ENCODE results near the gene MS4A10. TPM values are rescaled to one million over a fixed set of nuclear protein-coding genes. Genes with fewer than 3 reads are reported as not detected.

Gene MS4A10
- total and polyA plus RNA-seq, 9 of the 15 experiments (the other 6 are each of a cell fraction or from before 2014, with no cell fraction given) = not detected

DNA sequence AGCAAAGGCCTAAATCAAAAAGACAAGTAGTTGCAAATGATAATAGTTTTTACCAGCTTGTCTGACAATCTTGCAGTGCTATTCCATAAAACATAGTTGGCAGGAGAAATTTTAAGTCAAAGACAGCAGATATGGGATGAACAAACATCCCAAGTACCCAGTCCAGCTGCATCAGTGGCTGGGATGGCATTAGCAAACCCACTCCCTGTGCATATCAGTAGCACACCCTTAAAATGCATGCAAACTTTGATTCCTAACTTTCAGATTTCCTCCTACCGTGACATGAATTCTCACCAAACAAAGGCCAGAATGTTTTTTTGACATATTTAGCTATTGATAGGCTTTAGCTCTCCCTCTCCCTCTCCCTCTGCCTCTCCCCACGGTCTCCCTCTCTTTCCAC lies 29.0 kb downstream of the MS4A10 start:
- Histone ChIP-seq H3K79me2 (ENCODE audit: control insufficient read depth, insufficient read depth, low read length) (no peaks in the 10 kb centered on the region), H2AFZ (ENCODE audit: low read depth, low read length) (no peak overlapping the region), H3K9me1 (ENCODE audit: control insufficient read depth, insufficient read depth, low read length) (no peaks in the 10 kb centered on the region), H3K4me3 (no peak overlapping the region), H3K27ac (ENCODE audit: extremely low read depth, low read depth, low read length) (no peak overlapping the region), H4K20me1 (replicated peaks; ENCODE audit: control insufficient read depth, insufficient read depth, low read length) (peaks cover 5% of the 10 kb centered on the region; the same call in 1 of the 2 replicates), H3K4me2 (ENCODE audit: insufficient read depth, low read length) (no peak overlapping the region), H3K4me1 (replicated peaks in 1 of 2; ENCODE audit: control insufficient read depth in 2 of 2, insufficient read depth in 2 of 2, low read length in 2 of 2) (no peaks in the 10 kb centered on the region), H3K9me3 (replicated peaks; ENCODE audit: control insufficient read depth, insufficient read depth, low read depth, low read length) (no peaks in the 10 kb centered on the region; the same call in 1 of the 2 replicates), H3K36me3 (ENCODE audit: control insufficient read depth, insufficient read depth, low read length) (no peaks in the 10 kb centered on the region), H3K9ac (ENCODE audit: insufficient read depth in 1 of 2, low read depth in 2 of 2, low read length in 2 of 2) (no peak overlapping the region), H3K27me3 (ENCODE audit: control insufficient read depth in 2 of 2, insufficient read depth in 2 of 2, low read length in 2 of 2) (peaks cover 27 to 48% of the 10 kb centered on the region in 2 experiments; a peak in 4 of 5 replicates)
- no peak for ATAC-seq
- intact Hi-C loops (cut with micrococcal nuclease) (no loop called here), in situ Hi-C loops (cut with MboI) (no loop called here)
- peak; percentile 73 for FAIRE-seq
- WGBS (ENCODE audit: insufficient coverage, low coverage, missing lambda C conversion rate) = 8% methylated on average over 2 of the region's 2 CpGs
- ChIA-PET CTCF (ENCODE audit: low intra/inter-chr PET ratio) (no interaction called here), POLR2A (no interaction called here)
- no peak for DNase-seq (ENCODE audit: extremely low read depth in 1 of 4, low spot score in 3 of 4)
- no TSS peak for BruUV-seq (replicated peaks)
- TF ChIP-seq PRMT5 (CRISPR knock-in tag; IDR thresholded peaks at IDR 0.05) = no peak
- no peak for TF ChIP-seq GATA2 (CRISPR knock-in tag; IDR thresholded peaks at IDR 0.05)
- no peak for TF ChIP-seq RNF219 (CRISPR knock-in tag; IDR thresholded peaks at IDR 0.05)
- TF ChIP-seq ZNF639 (CRISPR knock-in tag; conservative IDR thresholded peaks at IDR 0.05 in 1 of 2, IDR thresholded peaks at IDR 0.05 in 1 of 2) = no peak
- no peak for TF ChIP-seq ETV1 (tag; conservative IDR thresholded peaks at IDR 0.05; ENCODE audit: low read depth)
- TF ChIP-seq TAL1 (IDR thresholded peaks at IDR 0.05) = no peak
- no peak for TF ChIP-seq TEAD2 (tag; IDR thresholded peaks at IDR 0.05)
- TF ChIP-seq CREB1 (IDR thresholded peaks at IDR 0.05) = no peak
- TF ChIP-seq CREB1 (CRISPR knock-in tag; IDR thresholded peaks at IDR 0.05) = no peak
- no peak for TF ChIP-seq CEBPZ (IDR thresholded peaks at IDR 0.05; ENCODE audit: borderline replicate concordance, low read depth, low read length)
- TF ChIP-seq, protein P1, sequence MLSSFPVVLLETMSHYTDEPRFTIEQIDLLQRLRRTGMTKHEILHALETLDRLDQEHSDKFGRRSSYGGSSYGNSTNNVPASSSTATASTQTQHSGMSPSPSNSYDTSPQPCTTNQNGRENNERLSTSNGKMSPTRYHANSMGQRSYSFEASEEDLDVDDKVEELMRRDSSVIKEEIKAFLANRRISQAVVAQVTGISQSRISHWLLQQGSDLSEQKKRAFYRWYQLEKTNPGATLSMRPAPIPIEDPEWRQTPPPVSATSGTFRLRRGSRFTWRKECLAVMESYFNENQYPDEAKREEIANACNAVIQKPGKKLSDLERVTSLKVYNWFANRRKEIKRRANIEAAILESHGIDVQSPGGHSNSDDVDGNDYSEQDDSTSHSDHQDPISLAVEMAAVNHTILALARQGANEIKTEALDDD (IDR thresholded peaks at IDR 0.05) = no peak
- TF ChIP-seq RBM14 (IDR thresholded peaks at IDR 0.05; ENCODE audit: borderline replicate concordance, insufficient read depth, low read depth, low read length) = no peak
- TF ChIP-seq CCNT2 (IDR thresholded peaks at IDR 0.05; ENCODE audit: borderline replicate concordance, extremely low read depth, insufficient read length, low read depth, low read length) = no peak
